GM19035 (cell line): ENCODE measurements around the gene CCDC57.

Experiments used
- ATAC-seq: cut with Tn5 transposase; IDR thresholded peaks from one replicate; pipeline ENCODE4 v1.9.1; 2021; ENCODE audit not compliant: unreplicated experiment

CCDC57 gene

GRCh38 chr17:82084373-82085030, 128.1 kb downstream of the CCDC57 start:
- ATAC-seq = no peak

GRCh38 chr17:82083533-82084359, 128.9 kb downstream of the CCDC57 start:
- no peak for ATAC-seq

DNA sequence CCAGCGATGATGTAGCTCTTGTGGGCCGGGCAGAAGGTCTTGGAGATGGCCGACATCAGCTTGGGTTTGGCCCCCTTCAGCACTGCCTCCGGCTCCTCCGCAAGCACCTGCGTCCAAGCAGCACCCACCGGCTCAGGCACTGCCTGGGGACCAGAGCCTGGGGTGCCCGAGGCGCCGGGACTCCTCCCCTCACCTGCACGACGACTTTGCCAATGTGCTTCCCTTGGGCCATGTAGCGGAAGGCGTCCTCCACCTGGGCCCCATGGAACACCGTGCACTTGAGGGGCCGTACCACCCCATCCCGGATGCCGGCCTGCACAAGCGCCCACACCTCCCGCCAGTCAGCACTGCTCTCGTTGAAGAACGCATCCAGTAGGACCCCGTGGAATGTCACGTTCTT, 129.6 kb downstream of the CCDC57 start:
- no peak for ATAC-seq

DNA sequence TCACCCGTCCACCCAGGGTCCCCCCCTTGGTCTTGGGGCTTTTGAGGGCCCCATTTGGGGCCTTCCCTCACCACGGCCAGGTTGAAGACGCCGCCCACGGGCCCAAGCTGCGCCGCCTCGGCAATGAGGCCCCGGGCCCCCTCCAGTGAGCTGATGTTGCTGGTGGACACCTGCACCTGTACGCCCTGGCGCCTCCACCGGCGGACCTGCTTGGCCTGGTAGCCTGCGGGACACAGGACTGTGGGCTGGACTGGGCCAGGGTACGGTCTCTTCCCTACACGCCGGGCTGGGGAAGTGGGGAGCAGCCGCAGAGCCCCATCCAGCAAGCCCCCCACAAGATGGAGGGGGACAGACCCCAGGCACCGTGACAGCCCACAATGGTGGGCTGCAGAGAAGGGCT, 130.2 kb downstream of the CCDC57 start:
- no peak for ATAC-seq

GRCh38 chr17:82081966-82082365, 130.7 kb downstream of the CCDC57 start:
- ATAC-seq = no peak

- no peak for ATAC-seq
These were observed 131.1 kb downstream of the CCDC57 start for GRCh38 chr17:82081546-82081945.

GRCh38 chr17:82080789-82081464, 131.7 kb downstream of the CCDC57 start:
- ATAC-seq = no peak

DNA sequence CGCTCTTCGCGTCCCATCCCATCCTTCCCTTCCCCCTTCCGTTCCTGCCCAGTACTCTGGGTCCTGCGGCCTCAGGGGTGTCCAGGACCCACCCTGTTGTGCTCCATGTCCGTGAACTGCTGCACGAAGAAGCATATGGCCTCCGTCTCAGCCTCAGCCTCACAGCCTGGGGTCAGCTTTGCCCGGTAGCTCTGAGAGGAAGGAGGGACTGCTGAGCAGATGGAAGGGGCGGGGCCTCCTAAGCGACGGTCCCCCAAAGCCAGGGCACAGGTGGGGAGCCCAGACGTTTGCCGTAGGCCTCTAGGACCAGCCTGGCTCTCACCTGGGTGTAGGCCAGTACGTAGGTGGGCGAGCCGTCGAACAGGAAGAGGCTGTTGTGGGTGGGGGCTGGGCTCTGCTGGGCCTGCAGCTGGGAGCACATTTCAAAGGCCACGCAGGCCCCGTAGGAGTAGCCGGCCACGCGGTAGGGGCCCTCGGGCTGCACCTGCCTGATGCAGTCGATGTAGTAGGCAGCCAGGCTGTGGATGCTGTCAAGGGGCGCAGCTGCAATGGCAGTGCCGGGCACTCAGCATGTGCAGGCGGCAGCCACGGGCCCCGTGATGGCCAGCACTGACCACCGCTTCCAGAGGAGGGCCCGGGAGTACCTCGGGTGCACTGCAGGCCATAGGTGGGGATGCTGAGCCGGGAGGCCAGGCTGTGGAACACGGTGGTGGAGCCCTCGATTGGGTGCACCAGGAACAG, 132.4 kb downstream of the CCDC57 start:
- ATAC-seq = no peak

- no peak for ATAC-seq
These were observed 133.5 kb downstream of the CCDC57 start for GRCh38 chr17:82079001-82079677.

DNA sequence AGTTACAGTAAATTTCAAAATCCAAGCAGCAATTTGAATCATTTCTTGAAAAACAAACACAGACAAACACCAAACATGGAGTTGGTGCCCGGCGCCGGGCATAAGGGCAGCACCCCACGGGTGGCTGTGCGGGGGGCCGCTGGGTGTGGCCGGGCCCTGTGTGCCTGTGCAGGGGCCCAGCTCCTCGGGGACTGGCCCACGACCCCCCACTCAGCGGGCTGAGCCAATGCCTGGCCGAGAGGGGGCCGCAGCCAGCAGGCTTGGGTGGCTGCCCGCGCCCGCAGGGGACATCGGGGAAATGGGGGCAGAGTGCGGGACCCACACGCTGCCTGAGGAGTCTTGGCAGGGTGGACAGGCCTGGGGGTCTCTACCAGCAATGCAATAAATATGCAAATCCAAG, 134.2 kb downstream of the CCDC57 start:
- ATAC-seq = no peak

GRCh38 chr17:82077617-82078358, 134.9 kb downstream of the CCDC57 start:
- no peak for ATAC-seq

- ATAC-seq = no peak
These were observed 135.7 kb downstream of the CCDC57 start for GRCh38 chr17:82076785-82077591.

DNA sequence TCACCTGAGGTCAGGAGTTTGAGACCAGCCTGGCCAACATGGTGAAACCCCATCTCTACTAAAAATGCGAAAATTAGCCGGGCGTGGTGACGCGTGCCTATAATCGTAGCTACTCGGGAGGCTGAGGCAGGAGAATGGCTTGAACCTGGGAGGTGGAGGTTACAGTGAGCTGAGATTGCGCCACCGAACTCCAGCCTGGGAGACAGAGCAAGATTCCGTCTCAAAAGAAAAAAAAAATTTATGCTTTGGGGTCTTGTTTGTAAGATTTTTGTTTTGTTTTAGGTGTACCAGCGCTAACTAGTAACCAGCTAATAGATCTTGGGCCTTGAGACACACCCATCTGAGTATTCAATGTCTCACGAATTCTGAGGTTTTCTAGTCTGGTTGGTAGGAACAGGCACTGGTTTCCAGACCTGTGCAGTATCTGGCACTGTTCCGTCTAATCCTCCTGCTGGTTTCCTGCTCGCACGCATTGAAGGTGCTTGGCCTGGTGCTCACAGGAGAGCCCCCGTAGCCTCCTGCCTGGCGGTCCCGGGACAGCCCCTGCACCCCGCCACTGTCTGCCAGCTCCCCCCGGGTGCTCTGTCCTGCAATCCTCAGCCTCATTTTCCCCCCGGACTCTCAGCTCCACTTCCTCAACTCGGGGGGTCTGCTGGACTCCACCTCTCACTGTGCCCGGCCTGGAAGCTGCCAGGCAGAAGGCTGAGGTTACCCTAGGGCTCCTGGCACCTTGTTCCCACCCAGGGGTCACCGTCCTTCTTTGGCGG, 136.4 kb downstream of the CCDC57 start:
- ATAC-seq = no peak

DNA sequence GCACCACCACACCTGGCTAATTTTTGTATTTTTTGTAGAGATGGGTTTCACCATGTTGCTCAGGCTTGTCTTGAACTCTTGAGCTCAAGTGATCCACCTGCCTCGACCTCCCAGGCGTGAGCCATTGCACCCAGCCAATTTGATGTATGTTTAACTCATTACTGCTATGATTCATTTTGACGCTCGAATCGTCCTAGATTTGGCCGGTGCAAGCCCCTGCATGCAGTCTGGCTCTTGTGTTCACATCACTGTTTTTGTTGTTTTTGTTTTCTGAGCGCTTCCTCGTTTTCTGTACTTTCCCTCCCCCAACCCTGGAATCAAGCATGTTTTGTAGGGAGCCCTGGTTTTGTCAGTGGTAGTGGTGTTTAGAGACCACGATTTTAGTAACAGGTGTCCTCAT, 139.2 kb downstream of the CCDC57 start:
- ATAC-seq = no peak

DNA sequence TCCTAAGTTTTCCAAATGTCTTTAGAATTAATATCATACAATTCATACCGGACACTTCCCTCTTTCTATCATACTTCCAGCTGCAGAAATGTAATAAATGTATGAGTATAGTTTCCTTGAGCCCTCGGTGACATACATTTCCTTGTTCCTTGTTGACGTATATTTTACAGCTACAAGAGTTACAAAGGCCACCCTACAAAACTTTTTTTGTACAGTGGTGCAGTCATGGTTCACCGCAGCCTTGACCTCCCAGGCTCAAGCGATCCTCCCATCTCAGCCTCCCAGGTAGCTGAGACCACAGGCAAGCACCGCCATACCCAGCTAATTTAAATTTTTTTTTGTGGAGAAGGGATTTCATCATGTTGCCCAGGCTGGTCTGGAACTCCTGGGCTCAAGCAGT, 139.8 kb downstream of the CCDC57 start:
- no peak for ATAC-seq

- no peak for ATAC-seq
These were observed 142.0 kb downstream of the CCDC57 start for GRCh38 chr17:82070611-82071010.

DNA sequence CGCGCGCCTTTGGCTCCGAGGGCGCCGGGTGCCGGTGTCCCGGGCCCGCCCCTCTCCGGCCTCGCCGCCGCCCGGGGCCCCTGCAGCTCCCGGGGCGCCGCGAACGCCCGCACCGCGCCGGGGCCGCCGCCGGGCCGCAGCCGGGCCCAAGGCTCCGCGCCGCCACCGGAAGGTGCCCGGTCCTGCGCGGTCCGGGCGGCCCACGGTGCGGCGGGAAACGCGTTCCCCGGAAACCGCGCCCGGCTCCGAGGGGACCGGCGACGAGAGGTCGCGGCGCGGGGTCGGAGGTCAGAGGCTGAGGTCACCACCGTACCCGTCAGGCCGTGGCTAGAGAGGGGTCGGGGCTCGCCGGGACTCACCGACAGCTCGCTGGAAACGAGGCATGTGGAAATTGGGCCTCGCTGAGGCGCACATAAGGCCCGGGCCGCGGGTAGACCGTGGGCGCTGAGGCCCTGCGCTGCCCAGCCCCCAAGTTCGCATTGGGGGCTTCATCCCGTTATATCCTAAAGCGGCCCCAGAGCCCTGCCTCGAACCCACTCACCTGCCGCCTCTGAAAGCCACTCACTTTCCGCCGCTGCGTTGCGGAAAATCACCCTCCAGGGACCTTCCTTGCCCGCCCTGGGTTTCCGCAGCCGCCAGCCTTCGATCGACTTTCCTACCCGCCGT, 146.9 kb downstream of the CCDC57 start, which contains the start of gene DUS1L:
DUS1L (minus strand) TSS at position 167 of the 666 bp plus-strand sequence. CDS start 745 bp downstream, outside the sequence.
- ATAC-seq = peak; percentile 73

- peak; percentile 39 for ATAC-seq
These were observed 147.4 kb downstream of the CCDC57 start for GRCh38 chr17:82065193-82065637.
